B cell (primary cell): Measurements from ENCODE around the gene ZCCHC13.

Source experiments
- CTCF ChIP-seq: fragments of 200-600 bp; IDR thresholded peaks from one replicate; pipeline ENCODE4 v1.8.0; 2022; ENCODE audit warnings: antibody characterized with exemption, mild to moderate bottlenecking
- EZH2 ChIP-seq: IDR thresholded peaks from 2 replicates; pipeline ENCODE4 v1.6.1; 2012; ENCODE audit warnings: borderline replicate concordance, low read depth, mild to moderate bottlenecking, moderate library complexity, low read length; ENCODE audit not compliant: insufficient read depth, poor library complexity, severe bottlenecking

GRCh38 chrX:74295101-74295500 is 8.9 kb upstream of the ZCCHC13 start:
- no peak for TF ChIP-seq CTCF
- no peak for TF ChIP-seq EZH2
